GM18909 (cell line): ENCODE results near the gene DLEU7.

Experiments used
- ATAC-seq: cut with Tn5 transposase; IDR thresholded peaks from one replicate; pipeline ENCODE4 v1.9.1; 2021; ENCODE audit warnings: mild to moderate bottlenecking; ENCODE audit not compliant: unreplicated experiment, poor library complexity

Gene DLEU7

DNA sequence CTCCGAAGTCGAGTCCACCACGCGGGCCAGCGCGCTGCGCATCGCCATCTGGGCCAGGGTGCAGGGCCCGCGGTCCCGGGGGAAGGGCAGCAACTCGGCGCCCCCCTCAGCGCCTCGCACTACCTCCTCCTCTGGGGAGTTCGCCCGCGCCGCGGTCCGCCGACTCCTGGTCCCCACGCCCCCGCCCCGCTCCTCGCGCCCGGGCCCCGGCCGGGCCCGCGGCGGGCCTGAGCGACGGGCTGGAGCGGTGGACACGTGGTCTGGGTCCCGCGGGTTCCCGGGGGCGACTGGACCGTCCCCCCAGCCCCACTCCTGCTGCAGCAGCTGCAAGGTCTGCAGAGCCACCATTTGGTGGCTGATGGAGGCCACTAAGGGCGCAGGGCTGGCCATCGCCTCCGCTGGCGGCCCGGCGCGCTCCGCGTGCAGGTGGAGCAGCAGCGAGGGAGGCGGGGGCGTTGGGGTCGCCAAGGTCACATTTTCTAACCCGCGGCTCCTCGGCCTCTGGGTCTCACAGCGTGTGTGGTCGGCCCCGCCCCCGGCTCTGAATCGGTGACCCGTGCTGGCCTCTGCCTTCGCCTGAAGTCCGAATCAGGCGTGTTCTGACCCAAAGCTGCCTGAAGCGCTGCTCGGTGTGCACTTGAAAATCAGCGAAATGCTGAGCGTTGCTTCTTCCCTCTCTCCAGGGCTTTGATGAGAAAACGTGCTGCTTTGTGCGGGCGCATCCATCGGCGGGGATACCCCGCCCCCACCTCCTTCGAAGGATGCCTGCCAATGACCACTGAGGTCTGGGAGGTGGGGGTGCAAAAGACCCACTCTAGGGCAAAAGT, at the start of gene DLEU7:
DLEU7 (minus strand) TSS at position 436 of the 827 bp plus-strand sequence; CDS start at position 390, 46 bp downstream.
- no peak for ATAC-seq

DNA sequence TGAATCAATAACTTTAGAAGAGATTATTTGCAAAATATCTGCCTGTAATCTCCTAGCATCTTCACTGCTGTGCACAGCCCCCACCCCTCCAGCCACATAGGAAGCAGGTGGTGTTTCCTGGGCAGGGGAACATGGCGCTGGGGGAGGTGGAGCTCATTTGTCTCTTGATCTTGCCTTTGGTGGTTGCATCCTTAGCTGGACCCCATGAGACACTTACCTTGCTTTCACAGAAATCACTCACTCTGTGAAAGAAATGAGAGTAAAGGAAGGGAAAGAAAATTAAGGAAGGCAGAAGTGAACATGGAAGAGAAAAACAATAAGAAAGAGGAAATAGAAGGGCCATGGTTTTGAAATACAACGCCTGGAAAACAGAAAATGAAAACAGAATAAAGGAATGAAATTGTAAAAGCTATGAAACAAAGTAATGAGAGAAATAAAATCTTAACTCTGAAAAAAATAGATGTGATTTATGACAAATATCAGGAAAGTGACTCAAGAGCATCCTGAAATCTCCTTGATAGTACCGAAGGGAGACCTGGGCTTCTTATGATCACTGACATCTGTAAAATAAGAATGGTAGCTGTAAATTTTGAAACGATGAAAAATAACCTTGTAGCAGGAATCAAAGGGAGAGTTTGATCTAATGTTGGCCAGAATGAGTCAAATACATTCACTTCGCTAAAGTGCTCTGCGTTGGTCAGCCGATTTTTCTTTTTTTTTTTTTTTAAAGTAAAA, 48.9 kb upstream of the DLEU7 start:
- no peak for ATAC-seq

DNA sequence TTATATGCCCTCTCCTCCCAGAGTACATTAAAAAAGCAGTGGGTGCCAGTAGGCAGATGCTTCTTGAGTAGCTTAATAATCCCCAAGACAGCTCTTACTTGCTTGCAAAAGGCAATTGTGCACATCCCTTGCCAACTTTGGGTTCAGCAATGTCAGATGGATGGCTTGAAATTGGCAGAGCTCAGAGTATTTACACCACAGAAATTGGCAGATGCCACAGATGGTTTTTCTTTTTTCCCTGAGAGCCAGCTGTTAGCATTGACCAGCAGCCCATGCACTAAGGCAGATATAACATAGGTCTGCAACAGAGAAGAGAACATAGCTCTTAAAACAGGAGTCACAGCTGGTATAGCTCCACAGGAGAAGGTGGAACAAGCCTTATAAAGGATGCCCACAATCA, 47.7 kb upstream of the DLEU7 start:
- ATAC-seq = no peak

DNA sequence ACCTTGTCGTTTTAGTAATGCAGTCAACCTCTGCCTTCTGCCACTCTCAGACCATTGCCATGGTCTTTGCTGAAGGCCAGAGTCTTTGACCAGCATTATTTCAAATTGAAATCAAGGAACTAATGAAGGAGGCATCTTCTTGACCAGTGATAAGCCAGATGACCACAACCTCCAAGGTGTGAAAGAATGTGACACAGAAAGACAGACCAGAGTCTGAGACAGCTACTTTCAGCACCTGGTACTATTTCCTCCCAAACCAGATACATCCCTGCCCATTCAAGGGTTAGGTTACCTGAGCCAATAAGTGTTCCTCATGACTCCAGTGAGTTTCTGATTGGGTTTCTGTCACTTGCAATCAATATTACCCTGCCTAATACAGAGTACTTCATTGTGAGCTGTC, 45.8 kb upstream of the DLEU7 start:
- no peak for ATAC-seq

DNA sequence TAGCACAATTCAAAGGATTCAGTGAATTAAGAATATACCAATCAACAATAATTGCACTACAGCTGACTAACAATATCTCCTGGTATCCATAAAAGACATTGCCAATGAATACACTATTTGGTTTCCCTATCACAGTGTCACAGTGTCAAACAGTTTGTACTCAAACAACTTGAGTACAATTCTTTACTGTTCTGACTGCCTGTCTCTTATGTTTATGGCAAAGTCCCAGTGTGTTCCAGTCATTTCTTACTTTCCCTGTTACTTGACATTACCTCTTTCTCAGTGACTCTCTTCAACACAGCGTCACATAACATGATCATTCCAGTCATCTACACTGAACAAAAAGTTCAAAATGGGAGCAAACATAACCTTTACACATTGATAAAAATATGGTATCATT, 44.9 kb upstream of the DLEU7 start:
- no peak for ATAC-seq

DNA sequence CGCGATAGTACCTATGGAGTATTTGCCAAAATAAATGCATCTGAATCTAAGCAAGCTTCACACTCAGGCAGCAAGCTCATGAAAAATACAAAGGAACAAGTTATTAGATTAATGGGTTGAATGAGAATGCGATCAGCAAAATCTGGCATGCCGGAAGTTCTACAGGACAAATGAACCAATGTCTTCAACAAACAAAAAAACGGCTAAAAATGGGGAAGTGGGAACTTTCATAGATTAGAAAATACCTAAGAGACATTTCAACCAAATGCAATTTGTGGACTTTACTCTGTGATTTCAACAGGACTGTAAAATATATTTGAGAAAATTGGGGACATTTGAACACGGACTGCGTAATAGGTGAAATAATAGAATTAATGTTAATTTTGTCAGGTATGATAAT, 43.7 kb upstream of the DLEU7 start:
- no peak for ATAC-seq

DNA sequence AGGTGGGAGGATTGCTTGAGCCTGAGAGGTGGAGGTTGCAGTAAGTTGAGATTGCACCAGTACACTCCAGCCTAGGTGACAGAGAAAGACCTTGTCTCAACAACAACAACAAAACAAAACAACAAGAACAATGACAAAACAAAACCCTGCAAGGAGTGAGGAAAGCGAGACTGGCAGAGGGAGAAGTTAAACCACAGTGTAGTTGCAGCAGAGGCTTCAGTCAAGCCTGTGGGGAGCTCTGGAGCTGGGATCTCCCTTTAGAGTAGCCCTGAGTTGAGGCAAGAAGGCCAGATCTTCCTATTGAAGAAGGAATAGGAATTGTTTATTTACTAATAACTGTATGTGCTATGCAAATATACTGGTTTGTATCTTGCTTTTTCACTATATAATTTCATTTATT, 40.8 kb upstream of the DLEU7 start:
- ATAC-seq = no peak

DNA sequence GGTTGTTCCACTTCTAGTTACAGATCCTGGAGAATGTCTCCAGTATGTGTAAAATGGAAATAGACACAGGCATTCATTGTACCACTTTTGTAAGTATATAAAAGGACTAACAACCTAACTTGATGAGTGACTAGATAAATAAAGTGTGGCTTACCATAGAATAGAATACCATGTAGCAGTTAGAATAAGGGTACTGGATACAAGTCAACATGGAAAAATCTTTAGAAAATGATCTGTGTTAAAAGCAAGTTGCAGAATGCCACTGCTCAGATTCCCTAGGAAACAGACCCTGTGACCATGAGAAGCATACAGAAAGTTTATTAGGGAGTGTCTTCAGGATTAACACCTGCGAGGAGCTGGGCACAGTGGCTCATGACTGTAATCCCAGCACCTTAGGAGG, 40.2 kb upstream of the DLEU7 start:
- no peak for ATAC-seq

DNA sequence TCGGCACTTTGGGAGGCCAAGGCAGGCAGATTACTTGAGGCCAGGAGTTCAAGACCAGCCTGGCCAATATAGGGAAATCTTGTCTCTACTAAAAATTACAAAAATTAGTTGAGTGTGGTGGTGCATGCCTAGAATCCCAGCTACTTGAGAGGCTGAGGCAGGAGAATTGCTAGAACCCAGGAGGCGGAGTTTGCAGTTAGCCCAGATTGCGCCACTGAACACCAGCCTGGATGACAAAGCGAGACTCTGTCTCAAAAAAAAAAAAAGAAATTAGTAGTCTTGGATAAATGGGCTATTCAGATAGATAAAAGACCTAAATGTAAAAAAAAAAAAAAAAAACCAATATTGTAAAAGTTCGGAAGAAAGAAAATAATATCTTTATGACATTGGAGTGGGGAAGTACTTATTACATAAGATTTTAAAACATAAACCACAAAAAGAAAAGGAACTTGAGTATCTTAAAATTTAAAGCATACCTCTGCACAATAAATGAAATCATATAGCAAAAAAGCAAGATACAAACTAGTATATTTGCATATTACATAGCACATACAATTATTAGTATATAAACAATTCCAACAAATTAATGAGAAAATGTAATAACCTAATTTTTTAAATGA, 39.4 kb upstream of the DLEU7 start:
- ATAC-seq = no peak

DNA sequence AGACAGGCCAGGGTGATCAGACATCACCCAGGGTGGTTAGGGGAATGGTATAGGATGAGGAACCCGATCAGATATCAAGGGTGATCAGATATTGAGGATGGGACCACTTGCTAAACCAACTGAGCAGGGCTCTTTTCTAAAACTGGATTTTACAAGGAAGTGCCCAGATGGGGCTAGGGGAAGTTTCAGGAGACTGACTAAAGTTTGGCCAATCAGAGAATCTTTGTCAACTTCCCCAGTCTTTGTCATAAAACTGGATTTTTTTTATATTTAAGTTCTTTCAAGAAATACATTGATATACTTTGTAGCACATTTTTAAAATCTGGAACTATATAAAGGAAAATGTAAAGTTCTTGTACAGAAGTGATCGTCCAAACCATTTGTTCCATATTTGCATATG, 30.5 kb upstream of the DLEU7 start:
- ATAC-seq = no peak

DNA sequence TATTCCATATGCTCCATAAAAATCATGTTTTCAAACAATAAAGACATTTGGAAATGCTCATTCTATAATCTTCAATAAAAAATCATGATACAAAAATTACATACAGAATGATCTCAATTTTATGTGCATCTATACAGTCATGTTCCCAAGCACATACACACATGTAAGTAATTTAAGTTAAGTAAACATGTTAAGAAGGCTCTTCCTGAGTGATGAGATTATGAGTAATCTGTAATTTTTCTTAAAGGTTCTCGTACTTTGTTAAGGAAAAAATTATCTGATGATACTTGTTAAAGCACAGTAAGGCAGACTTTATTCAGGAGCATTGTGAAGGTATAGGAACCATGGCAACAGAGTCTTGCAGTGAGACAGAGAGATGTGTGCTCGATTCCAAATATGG, 30.0 kb upstream of the DLEU7 start:
- ATAC-seq = no peak

DNA sequence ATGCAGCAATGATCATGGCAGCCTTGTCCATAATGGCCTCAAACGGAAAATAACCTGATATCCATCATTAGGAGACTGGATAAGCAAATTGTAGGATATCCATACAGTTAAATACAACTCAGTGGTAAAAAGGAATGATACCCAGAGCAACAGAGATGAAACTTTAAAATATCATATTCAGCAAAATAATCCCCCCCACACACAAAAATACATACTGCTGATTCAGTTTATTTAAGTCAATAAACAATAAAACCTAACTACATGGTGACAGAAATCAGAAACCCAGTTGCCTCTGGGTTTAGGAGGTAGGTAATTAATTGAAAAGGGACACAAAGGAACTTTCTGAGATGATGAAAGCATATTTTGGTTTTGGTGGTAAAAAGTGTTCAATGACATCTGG, 27.9 kb upstream of the DLEU7 start:
- no peak for ATAC-seq

DNA sequence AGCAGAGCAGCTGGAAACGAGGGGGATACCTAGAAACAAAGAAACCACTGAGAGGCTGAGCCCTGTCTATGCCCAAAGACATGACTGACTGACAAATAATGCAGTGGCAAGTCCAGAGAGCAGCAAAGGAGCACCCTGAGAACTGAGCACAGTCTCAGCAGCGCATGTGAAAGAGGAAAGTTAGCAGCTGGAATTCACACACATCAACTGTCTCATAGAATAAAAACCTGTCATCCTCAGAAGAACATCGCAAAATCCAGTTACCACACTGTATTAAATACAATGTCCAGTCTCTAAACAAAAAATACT, 24.1 kb upstream of the DLEU7 start:
- no peak for ATAC-seq

DNA sequence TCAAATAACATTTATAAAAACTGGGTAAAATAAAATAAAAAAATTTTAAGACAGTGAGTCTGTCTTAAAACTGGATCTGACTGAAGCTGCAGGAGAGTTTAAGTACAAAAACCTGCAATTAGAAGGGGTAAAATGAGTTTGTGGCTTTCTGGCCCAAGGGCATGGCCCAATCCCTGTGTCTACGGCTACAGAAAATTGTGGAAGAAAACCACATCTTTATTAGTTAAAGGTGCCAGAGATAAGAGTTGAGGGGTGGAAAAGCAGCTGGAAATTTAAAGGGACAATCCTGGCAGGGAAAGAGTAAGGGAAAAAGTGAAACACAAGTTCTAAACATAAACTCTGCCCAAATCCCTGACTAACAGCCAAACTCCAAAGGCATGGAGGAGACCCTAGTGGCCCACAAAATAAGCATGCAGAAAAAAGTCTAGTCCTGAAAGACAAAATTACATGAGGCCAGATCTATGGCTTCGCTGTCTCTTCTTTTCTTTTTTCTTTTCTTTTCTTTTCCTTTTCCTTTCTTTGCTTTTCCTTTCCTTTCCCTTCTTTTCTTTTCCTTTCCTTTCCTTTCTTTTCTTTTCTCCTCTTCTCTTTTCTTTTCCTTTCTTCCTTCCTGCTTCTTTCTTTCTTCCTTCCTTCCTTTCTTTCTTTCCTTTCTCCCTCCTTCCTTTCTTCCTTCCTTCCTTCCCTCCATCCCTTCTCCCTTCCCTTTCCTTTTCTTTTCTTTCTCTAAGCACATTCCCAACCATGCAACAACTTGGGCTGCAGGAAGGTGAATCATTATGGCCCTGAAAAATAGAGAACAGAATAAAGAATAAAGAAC, 23.5 kb upstream of the DLEU7 start:
- ATAC-seq = no peak

DNA sequence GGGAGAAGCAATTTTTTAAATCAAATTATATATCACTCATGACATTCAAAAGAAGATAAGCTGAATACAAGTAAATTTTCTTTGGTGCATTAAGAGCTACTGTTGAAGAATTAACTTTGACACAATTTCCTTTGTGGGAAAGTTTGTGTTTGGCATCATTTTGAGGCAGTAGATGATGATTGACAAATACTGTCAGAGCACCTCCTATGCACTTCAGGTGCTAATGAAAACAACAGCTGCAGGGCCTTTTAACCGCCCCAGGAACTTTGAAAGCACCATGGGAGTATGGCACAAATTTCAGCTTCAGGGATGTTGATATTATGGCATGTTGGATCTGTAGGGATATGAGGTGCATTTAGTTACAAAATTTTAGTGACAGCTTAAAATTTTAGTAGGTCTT, 21.0 kb upstream of the DLEU7 start:
- ATAC-seq = no peak

DNA sequence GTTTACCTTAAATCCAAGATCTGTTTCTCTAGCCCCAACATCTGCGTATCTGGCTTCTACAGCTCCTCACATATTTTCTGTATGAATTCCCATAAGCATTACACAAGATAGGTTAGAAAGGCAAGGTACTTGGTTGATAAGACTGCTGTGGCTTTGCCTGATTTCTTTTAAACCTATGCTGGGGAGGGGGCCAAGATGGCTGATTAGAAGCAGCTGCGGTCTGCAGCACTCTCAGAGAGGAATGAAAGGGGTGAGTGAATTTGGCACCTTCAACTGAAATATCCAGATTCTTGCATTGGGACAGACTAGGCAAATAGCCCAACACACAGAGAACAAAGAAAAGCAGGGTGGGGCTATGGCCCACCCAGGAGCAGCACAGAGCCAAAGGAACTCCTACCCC, 12.2 kb upstream of the DLEU7 start:
- no peak for ATAC-seq

DNA sequence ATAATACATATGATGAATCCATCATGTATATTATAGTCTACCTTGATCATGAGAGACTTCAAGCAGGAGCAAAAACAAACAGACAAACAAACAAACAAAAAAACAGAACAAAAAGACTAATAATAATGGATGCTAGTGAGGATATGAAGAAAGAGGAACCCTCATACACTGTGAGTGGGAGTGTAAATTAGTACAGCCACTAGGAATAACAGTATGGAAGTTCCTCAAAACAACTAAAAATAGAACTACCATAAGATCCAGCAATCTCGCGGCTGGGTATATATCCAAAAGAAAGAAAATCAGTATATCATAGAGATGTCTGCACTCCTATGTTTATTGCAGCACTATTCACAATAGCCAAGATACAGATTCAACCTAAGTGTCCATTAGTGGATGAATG, 7.0 kb upstream of the DLEU7 start:
- no peak for ATAC-seq

DNA sequence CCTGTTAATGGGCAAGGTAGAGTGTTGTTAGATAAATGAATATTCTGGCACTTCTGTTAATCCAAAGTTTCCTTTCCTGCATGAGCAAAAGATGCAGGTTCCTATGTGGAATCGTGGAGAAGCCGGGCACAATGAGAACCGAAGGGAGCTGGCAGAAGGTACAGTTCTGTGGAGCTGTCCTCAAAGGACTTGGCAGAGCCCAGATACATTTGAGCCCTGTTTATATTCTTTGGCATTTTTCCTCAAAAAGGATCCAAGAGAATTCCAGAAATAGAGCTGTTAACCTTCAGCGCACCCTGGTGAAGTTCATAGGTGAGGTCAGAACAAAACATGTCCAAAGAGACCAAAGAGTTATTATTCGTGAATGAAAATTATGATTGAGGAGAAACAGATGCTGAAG, 4.0 kb upstream of the DLEU7 start:
- no peak for ATAC-seq

DNA sequence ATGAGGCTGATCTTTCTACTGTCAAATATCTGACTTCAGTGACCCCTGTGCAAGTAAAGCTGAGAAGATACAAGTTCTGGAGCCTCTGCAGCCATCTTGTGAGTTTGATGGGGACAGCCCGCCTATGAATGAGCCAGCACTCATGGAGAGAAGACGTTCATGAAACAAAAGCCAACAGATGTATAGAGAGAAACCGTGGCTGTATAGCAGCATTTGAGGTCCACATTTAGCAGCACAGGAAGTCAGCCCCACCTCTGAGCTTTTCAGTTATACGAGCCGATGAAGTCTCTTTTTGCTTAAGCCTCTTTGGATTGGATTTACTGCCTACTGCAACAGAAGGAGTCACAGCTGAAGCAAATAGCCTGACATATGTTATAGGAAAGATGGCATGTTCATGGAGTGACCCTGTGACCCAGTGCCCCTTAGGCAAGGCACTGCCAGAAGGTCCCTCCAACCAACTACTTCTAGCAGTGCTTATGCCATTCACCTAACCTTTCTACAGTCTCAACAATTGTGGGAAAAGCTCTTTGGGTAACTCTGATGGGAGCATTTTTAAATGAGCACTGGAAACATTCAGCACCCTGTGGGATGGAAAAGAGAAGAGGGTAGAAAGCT, 3.5 kb upstream of the DLEU7 start:
- no peak for ATAC-seq

DNA sequence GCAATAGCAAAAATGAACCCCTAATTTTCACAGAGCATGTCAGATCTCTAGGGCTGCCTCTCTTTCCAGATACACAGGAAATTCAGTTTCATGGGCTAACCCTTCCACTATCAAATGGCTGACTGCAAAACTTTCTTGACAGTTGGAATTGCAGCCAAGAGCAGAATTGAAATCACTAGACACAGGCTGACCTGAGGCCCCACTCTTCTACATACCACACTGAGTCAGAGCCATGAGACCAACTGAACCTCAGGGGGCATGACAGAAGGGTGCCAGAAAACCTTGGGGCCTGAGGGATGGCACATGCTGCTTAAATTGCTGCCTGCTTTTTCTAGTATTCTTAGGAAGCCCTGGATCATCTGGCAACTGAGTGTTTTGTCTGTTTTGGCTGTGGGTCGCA, 1.7 kb upstream of the DLEU7 start:
- no peak for ATAC-seq
